B cell (primary cell): ENCODE data around the gene BCL2L13. TPM values are rescaled to one million over a fixed set of nuclear protein-coding genes. Genes with fewer than 3 reads are reported as not detected.

Experiments
- ATAC-seq: fragments of 200-7000 bp; cut with Tn5 transposase; one replicate; pipeline ENCODE4 v1.10.0; 2021; ENCODE audit warnings: low read depth, mild to moderate bottlenecking, moderate number of reproducible peaks, moderate library complexity
- CTCF ChIA-PET: fragments of 350-600 bp; sonication (Branson Sonifier 250); formaldehyde crosslinking; loops from one replicate; lab custom pipeline; 2021; ENCODE audit warnings: antibody characterized with exemption, inconsistent platforms; lab: Charles Lee
- POLR2A ChIA-PET: fragments of 350-600 bp; sonication (Branson Sonifier 250); formaldehyde crosslinking; loops from one replicate; lab custom pipeline; 2021; ENCODE audit warnings: antibody characterized with exemption; lab: Charles Lee
- DNase-seq: peaks from one replicate; pipeline ENCODE4 v3.0.0; 2013
- H2AFZ ChIP-seq: 2 replicates; pipeline ENCODE4 v1.6.1; 2012; ENCODE audit warnings: mild to moderate bottlenecking, low read depth, low read length; ENCODE audit not compliant: insufficient read depth, poor library complexity, severe bottlenecking
- H3K27ac ChIP-seq, 2 donors: 1 replicate in 1 of 2; 2 replicates in 1 of 2; pipeline ENCODE4 v1.5.1; 2012 to 2013; ENCODE audit warnings: low read length in 2 of 2, mild to moderate bottlenecking in 2 of 2, moderate library complexity in 1 of 2
- H3K27me3 ChIP-seq, 4 experiments: fragments of 200-600 bp in 1 of 4; sonication (generic) in 1 of 4; replicated peaks in 1 of 4; 1 replicate in 2 of 4; 2 replicates in 2 of 4; pipeline versions ENCODE4 v1.6.1 to v1.7.0; 2013 to 2016; ENCODE audit warnings: low read length in 3 of 4, mild to moderate bottlenecking in 2 of 4, mixed read lengths in 1 of 4, moderate library complexity in 1 of 4; ENCODE audit not compliant: insufficient read depth in 4 of 4, control insufficient read depth in 3 of 4; ENCODE audit errors: control extremely low read depth in 1 of 4
- H3K36me3 ChIP-seq, 2 experiments: replicated peaks in 1 of 2; 1 replicate in 1 of 2; 2 replicates in 1 of 2; pipeline versions ENCODE4 v1.6.1 to v1.7.1; 2013; ENCODE audit warnings: low read length in 1 of 2; ENCODE audit not compliant: insufficient read depth in 2 of 2, control insufficient read depth in 1 of 2; ENCODE audit errors: control extremely low read depth in 1 of 2, extremely low read depth in 1 of 2
- H3K4me1 ChIP-seq, 2 donors: fragments of 200-600 bp in 1 of 2; sonication (generic) in 1 of 2; 1 replicate in 1 of 2; 2 replicates in 1 of 2; pipeline versions ENCODE4 v1.5.1 to v1.6.1; 2013 to 2017; ENCODE audit warnings: low read length in 2 of 2; ENCODE audit not compliant: control insufficient read depth in 2 of 2, insufficient read depth in 2 of 2
- H3K4me2 ChIP-seq: replicated peaks from 2 replicates; pipeline ENCODE3; 2012; ENCODE audit warnings: mild to moderate bottlenecking, low read depth, low read length; ENCODE audit not compliant: poor library complexity, severe bottlenecking
- H3K4me3 ChIP-seq, 5 experiments: fragments of 200-600 bp in 1 of 5; sonication (generic) in 1 of 5; 1 replicate in 3 of 5; 2 replicates in 2 of 5; pipeline versions ENCODE4 v1.5.1 to v1.7.0; 2011 to 2016; ENCODE audit warnings: low read length in 4 of 5, mild to moderate bottlenecking in 4 of 5, low read depth in 2 of 5, control low read depth in 1 of 5, moderate library complexity in 1 of 5; ENCODE audit not compliant: insufficient read depth in 1 of 5; ENCODE audit errors: control extremely low read depth in 1 of 5, extremely low read depth in 1 of 5
- H3K79me2 ChIP-seq: fragments of 200-600 bp; sonication (generic); one replicate; pipeline ENCODE4 v1.6.0; 2016; ENCODE audit warnings: low read length; ENCODE audit not compliant: control insufficient read depth, insufficient read depth
- H3K9ac ChIP-seq: fragments of 200-600 bp; sonication (generic); 2 replicates; pipeline ENCODE4 v1.6.1; 2017; ENCODE audit warnings: mild to moderate bottlenecking, low read length, moderate library complexity
- H3K9me3 ChIP-seq, 3 donors: one replicate each; pipeline versions ENCODE4 v1.6.1 to v1.7.1; 2013; ENCODE audit warnings: low read length in 2 of 3; ENCODE audit not compliant: control insufficient read depth in 2 of 3, insufficient read depth in 1 of 3; ENCODE audit errors: control extremely low read depth in 1 of 3
- H4K20me1 ChIP-seq: 2 replicates; pipeline ENCODE4 v1.6.0; 2012; ENCODE audit warnings: mild to moderate bottlenecking, low read length; ENCODE audit not compliant: insufficient read depth, control insufficient read depth, poor library complexity, severe bottlenecking
- H3K27ac Mint-ChIP-seq: one replicate; pipeline ENCODE4 v1.8.0; 2021; ENCODE audit warnings: mixed read lengths
- H3K27me3 Mint-ChIP-seq: one replicate; pipeline ENCODE4 v1.8.0; 2021; ENCODE audit warnings: mixed read lengths
- H3K4me1 Mint-ChIP-seq: one replicate; pipeline ENCODE4 v1.8.0; 2021; ENCODE audit warnings: mixed read lengths
- H3K4me3 Mint-ChIP-seq: one replicate; pipeline ENCODE4 v1.8.0; 2021; ENCODE audit warnings: mixed read lengths
- H3K9me3 Mint-ChIP-seq: one replicate; pipeline ENCODE4 v1.8.0; 2022; ENCODE audit warnings: mixed read lengths; ENCODE audit not compliant: insufficient read depth
- CTCF ChIP-seq: fragments of 200-600 bp; IDR thresholded peaks from one replicate; pipeline ENCODE4 v1.8.0; 2022; ENCODE audit warnings: antibody characterized with exemption, mild to moderate bottlenecking
- EZH2 ChIP-seq: IDR thresholded peaks from 2 replicates; pipeline ENCODE4 v1.6.1; 2012; ENCODE audit warnings: borderline replicate concordance, low read depth, mild to moderate bottlenecking, moderate library complexity, low read length; ENCODE audit not compliant: insufficient read depth, poor library complexity, severe bottlenecking
- WGBS: methylation state at CpG from one replicate; pipeline ENCODE4 v1.1.5; 2013; ENCODE audit warnings: missing lambda C conversion rate; ENCODE audit not compliant: insufficient coverage; 5-methylcytosine and 5-hydroxymethylcytosine counted together
- intact Hi-C: fragments of 100-400 bp; cut with micrococcal nuclease; formaldehyde crosslinking; loops from one replicate; pipeline ENCODE4 v1.10.0; 2022
- polyA plus RNA-seq: library from polyadenylated mRNA; depleted of rRNA; stranded (reverse); fragments of >200 nt; gene quantifications from 2 replicates; pipeline ENCODE4 v1.2.3, GENCODE V29; 2012
- total RNA-seq, 2 donors: library from RNA; stranded (reverse); fragments of 120-200 nt in 1 of 2; gene quantifications; 1 replicate in 1 of 2; 2 replicates in 1 of 2; pipeline versions ENCODE4 v1.2.3 to v1.2.4, GENCODE V29; 2013 to 2022

BCL2L13 gene
- total and polyA plus RNA-seq, 2 donors (not counting 1 experiment from before 2014, with no cell fraction given) = 19.2 to 29.9 TPM

GRCh38 chr22:17633217-17633997 lies 5.2 kb upstream of the BCL2L13 start:
- ChIA-PET CTCF (interaction anchor here (1.1 kb wide), 1 partner anchor 461 kb away, joined by 3 read pairs; no protein-coding TSS in a partner anchor), POLR2A (no interaction called here)
- Histone ChIP-seq H3K27me3 (no peaks in the 10 kb centered on the region), H3K4me2 (no peak overlapping the region), H3K4me1 (peaks cover 14% of the 10 kb centered on the region in 2 donors), H3K9me3 (no peaks in the 10 kb centered on the region), H3K36me3 (no peaks in the 10 kb centered on the region), H2AFZ (no peak overlapping the region), H3K9ac (no peak overlapping the region), H3K4me3 (no peak overlapping the region), H3K27ac (no peak overlapping the region), H4K20me1 (no peaks in the 10 kb centered on the region), H3K79me2 (peaks cover 18% of the 10 kb centered on the region)
- no peaks in the 10 kb centered on the region for H3K27me3 Mint-ChIP-seq
- intact Hi-C loops = no loop called here
- H3K9me3 Mint-ChIP-seq = no peaks in the 10 kb centered on the region
- 95% methylated on average over 2 of the region's 4 CpGs for whole genome bisulfite sequencing
- no peak overlapping the region for H3K27ac Mint-ChIP-seq
- ATAC-seq (no peak), DNase-seq (no peak)
- TF ChIP-seq EZH2 (no peak), CTCF (no peak)
- H3K4me3 Mint-ChIP-seq = no peak overlapping the region
- peaks cover 18% of the 10 kb centered on the region for H3K4me1 Mint-ChIP-seq

GRCh38 chr22:17633998-17634323 lies 4.6 kb upstream of the BCL2L13 start:
- Histone ChIP-seq H2AFZ (no peak overlapping the region), H3K9ac (no peak overlapping the region), H3K27ac (no peak overlapping the region), H4K20me1 (no peaks in the 10 kb centered on the region), H3K4me1 (peaks cover 13 to 14% of the 10 kb centered on the region in 2 donors), H3K9me3 (no peaks in the 10 kb centered on the region), H3K79me2 (peaks cover 13% of the 10 kb centered on the region), H3K27me3 (no peaks in the 10 kb centered on the region), H3K4me3 (no peak overlapping the region), H3K4me2 (no peak overlapping the region), H3K36me3 (no peaks in the 10 kb centered on the region)
- DNase-seq (no peak), ATAC-seq (no peak)
- CTCF ChIA-PET = no interaction called here
- Mint-ChIP-seq H3K4me3 (no peak overlapping the region), H3K4me1 (peaks cover 16% of the 10 kb centered on the region), H3K9me3 (no peaks in the 10 kb centered on the region), H3K27me3 (no peaks in the 10 kb centered on the region), H3K27ac (no peak overlapping the region)
- intact Hi-C loops = no loop called here
- POLR2A ChIA-PET = no interaction called here
- WGBS = 90% methylated on average over 2 of the region's 3 CpGs
- TF ChIP-seq CTCF (no peak), EZH2 (no peak)
